Common myeloid progenitor, CD34-positive (primary cell): Measurements from ENCODE around the gene EPHB3.

ENCODE experiments used
- CTCF ChIA-PET: fragments of 350-600 bp; sonication (Branson Sonifier 250); formaldehyde crosslinking; loops from one replicate; lab custom pipeline; 2021; ENCODE audit warnings: antibody characterized with exemption; lab: Charles Lee
- POLR2A ChIA-PET: fragments of 350-600 bp; sonication (Branson Sonifier 250); formaldehyde crosslinking; loops from one replicate; lab custom pipeline; 2021; ENCODE audit warnings: antibody characterized with exemption; lab: Charles Lee
- DNase-seq, 3 donors: peaks; one replicate each; pipeline versions ENCODE4 v3.0.0 to v3.0.0-alpha.2; 2013
- H3K27ac ChIP-seq, 2 experiments: 1 replicate in 1 of 2; 2 replicates in 1 of 2; pipeline ENCODE4 v1.7.0; 2013; ENCODE audit warnings: inconsistent platforms in 2 of 2, low read length in 2 of 2, mild to moderate bottlenecking in 2 of 2, low read depth in 1 of 2, moderate library complexity in 1 of 2; ENCODE audit not compliant: severe bottlenecking in 2 of 2, insufficient read depth in 1 of 2, poor library complexity in 1 of 2
- H3K27me3 ChIP-seq, 5 experiments: replicated peaks in 2 of 5; 1 replicate in 3 of 5; 2 replicates in 2 of 5; pipeline versions ENCODE4 v1.6.1 to v1.7.0; 2013; ENCODE audit warnings: low read length in 4 of 5, mild to moderate bottlenecking in 2 of 5, moderate library complexity in 2 of 5, inconsistent platforms in 1 of 5; ENCODE audit not compliant: insufficient read depth in 5 of 5, control insufficient read depth in 4 of 5
- H3K36me3 ChIP-seq, 4 experiments: 1 replicate in 2 of 4; 2 replicates in 2 of 4; pipeline versions ENCODE4 v1.6.1 to v1.7.0; 2013; ENCODE audit warnings: low read length in 3 of 4, control low read depth in 1 of 4, mild to moderate bottlenecking in 1 of 4; ENCODE audit not compliant: control insufficient read depth in 4 of 4, insufficient read depth in 4 of 4
- H3K4me1 ChIP-seq, 4 experiments: 1 replicate in 3 of 4; 2 replicates in 1 of 4; pipeline versions ENCODE4 v1.6.1 to v1.7.1; 2013; ENCODE audit warnings: low read length in 3 of 4, mild to moderate bottlenecking in 3 of 4, control low read depth in 1 of 4, inconsistent platforms in 1 of 4, moderate library complexity in 1 of 4; ENCODE audit not compliant: control insufficient read depth in 4 of 4, insufficient read depth in 4 of 4; ENCODE audit errors: control extremely low read depth in 1 of 4
- H3K4me3 ChIP-seq, 7 experiments: 1 replicate in 4 of 7; 2 replicates in 3 of 7; pipeline versions ENCODE4 v1.5.1 to v1.7.0; 2013; ENCODE audit warnings: mild to moderate bottlenecking in 7 of 7, low read length in 6 of 7, moderate library complexity in 6 of 7, inconsistent platforms in 2 of 7, low read depth in 2 of 7, control low read depth in 1 of 7; ENCODE audit not compliant: insufficient read depth in 4 of 7, control insufficient read depth in 1 of 7; ENCODE audit errors: extremely low read depth in 1 of 7
- H3K9me3 ChIP-seq, 5 experiments: 1 replicate in 4 of 5; 2 replicates in 1 of 5; pipeline versions ENCODE4 v1.6.1 to v1.7.1; 2013; ENCODE audit warnings: low read length in 4 of 5, mild to moderate bottlenecking in 2 of 5, inconsistent platforms in 1 of 5, low read depth in 1 of 5, moderate library complexity in 1 of 5; ENCODE audit not compliant: control insufficient read depth in 4 of 5, insufficient read depth in 2 of 5; ENCODE audit errors: control extremely low read depth in 1 of 5
- WGBS: methylation state at CpG from one replicate; pipeline ENCODE4 v1.1.5; 2013; ENCODE audit not compliant: insufficient coverage; 5-methylcytosine and 5-hydroxymethylcytosine counted together

The EPHB3 gene

GRCh38 chr3:184596886-184597575 lies 35.4 kb downstream of the EPHB3 start:
- Histone ChIP-seq H3K36me3 (no peaks in the 10 kb centered on the region), H3K27ac (no peak overlapping the region), H3K9me3 (no peaks in the 10 kb centered on the region), H3K4me1 (peaks cover 0 to 10% (median 8%) of the 10 kb centered on the region in 4 experiments), H3K27me3 (peaks cover 0 to 21% (median 8%) of the 10 kb centered on the region in 5 experiments), H3K4me3 (no peak overlapping the region)
- no peak for DNase-seq
- WGBS = 89% methylated on average over 5 of the region's 6 CpGs
- POLR2A ChIA-PET = no interaction called here
- CTCF ChIA-PET = no interaction called here

- ChIA-PET POLR2A (no interaction called here), CTCF (interaction anchor here (1.3 kb wide), 1 partner anchor 148 kb away, joined by 3 read pairs; no protein-coding TSS in a partner anchor)
- H3K36me3 ChIP-seq = no peaks in the 10 kb centered on the region
Measured at GRCh38 chr3:184597829-184598573, 36.4 kb downstream of the EPHB3 start.

DNA sequence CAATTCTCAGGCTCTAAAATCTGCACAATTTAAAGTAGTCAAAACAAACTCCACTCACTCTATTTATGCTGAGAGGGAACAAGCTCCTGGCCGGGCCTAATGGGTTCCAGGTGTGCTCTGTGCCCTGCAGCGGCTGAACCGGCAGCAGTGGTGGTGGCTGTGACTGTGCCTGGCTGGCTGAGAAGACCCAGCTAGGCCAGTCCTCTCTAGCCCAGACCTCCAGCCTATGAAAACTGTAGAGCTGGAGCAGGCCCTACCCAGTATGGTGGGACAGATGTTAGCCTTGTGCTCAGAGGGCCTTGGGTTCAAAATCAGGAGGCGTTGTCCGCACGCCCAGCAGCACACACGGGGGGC lies 37.0 kb downstream of the EPHB3 start:
- Histone ChIP-seq H3K36me3 (no peaks in the 10 kb centered on the region), H3K9me3 (no peaks in the 10 kb centered on the region), H3K27me3 (peaks cover 5 to 37% (median 15%) of the 10 kb centered on the region in 5 experiments), H3K27ac (no peak overlapping the region), H3K4me1 (peaks cover 0 to 19% (median 16%) of the 10 kb centered on the region in 4 experiments), H3K4me3 (no peak overlapping the region)
- POLR2A ChIA-PET = no interaction called here
- WGBS = 95% methylated on average over 3 of the region's 7 CpGs
- CTCF ChIA-PET = interaction anchor here (1.3 kb wide), 1 partner anchor 148 kb away, joined by 3 read pairs; no protein-coding TSS in a partner anchor
- DNase-seq = no peak

More at GRCh38 chr3:184597829-184598573, 36.4 kb downstream of the EPHB3 start:
- WGBS = 93% methylated on average over 20 of the region's 20 CpGs
- DNase-seq = no peak
- no peak overlapping the region for H3K4me3 ChIP-seq
- H3K4me1 ChIP-seq = peaks cover 0 to 19% (median 16%) of the 10 kb centered on the region in 4 experiments
- H3K9me3 ChIP-seq = no peaks in the 10 kb centered on the region
- H3K27ac ChIP-seq = no peak overlapping the region
- peaks cover 0 to 31% (median 12%) of the 10 kb centered on the region in 5 experiments for H3K27me3 ChIP-seq

DNA sequence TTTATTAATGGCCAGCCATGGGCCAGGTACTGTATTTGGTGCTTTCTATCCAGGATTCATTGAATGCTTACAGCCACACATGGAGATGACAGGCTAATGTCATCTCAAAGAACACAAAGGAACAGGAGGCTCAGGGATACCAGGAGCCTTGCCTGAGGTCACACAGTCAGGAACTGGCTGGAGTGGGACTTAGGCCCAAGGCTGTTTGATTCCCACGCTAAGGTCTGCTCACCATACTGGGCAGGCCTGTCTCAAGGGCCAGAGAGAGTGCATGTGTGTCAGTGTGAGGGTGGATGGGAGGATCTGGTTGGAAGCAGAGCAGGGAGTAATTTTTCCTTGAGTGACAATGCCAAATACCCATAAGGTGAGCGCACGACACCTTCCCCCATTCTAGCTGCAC lies 37.6 kb downstream of the EPHB3 start:
- CTCF ChIA-PET = interaction anchor here (1.3 to 2.2 kb wide), 2 partner anchors 12 to 147 kb away, joined by 3 to 7 read pairs; no protein-coding TSS in a partner anchor
- no peak overlapping the region for H3K4me3 ChIP-seq
- no peak overlapping the region for H3K27ac ChIP-seq
- DNase-seq = no peak
- no peaks in the 10 kb centered on the region for H3K36me3 ChIP-seq
- 100% methylated on average over 1 of the region's 3 CpGs for WGBS
- peaks cover 6 to 43% (median 18%) of the 10 kb centered on the region in 5 experiments for H3K27me3 ChIP-seq
- H3K9me3 ChIP-seq = no peaks in the 10 kb centered on the region
- POLR2A ChIA-PET = no interaction called here
- H3K4me1 ChIP-seq = peaks cover 0 to 25% (median 22%) of the 10 kb centered on the region in 4 experiments

DNA sequence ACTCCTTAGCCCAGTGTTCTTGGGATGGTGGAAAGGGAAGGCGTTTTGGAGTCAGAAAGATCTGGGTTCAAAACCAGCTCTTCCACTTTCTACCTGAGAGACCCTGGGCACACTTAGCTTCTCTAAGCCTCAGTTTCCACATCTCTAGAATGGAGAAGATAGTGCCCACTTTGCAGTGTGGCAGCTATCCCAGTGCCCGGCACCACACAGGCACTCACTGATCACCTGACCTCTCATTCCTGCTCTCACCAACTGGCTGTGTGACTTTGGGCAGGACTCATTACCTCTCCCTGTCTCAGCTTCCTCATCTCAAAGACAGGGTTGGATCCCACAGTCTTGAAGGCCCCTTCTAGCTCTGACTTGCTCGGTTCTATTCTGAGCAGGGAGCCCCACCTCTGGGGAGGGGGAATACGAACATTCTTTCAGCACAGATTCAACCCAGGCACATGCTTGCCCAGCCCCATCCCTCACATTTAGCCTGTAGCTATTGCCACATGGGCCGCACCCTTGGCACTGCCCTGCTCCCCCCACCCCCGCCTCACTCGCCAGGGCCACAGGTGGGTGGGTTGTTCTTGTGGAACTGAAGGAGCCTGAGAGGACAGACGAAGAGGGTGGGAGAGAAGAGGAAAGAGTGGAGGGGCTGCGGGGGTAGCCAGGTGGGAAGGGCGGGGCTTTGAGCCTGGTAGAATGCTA lies 39.2 kb downstream of the EPHB3 start:
- no peaks in the 10 kb centered on the region for H3K36me3 ChIP-seq
- peaks cover 6 to 56% (median 23%) of the 10 kb centered on the region in 5 experiments for H3K27me3 ChIP-seq
- no peak for DNase-seq
- H3K27ac ChIP-seq = no peak overlapping the region
- 67% methylated on average over 3 of the region's 10 CpGs for WGBS
- ChIA-PET CTCF (interaction anchor here (0.7 to 2.2 kb wide), 7 partner anchors 11 to 1873 kb away, joined by 3 to 8 read pairs (median 3); no protein-coding TSS in a partner anchor), POLR2A (no interaction called here)
- H3K4me3 ChIP-seq = no peak overlapping the region
- no peaks in the 10 kb centered on the region for H3K9me3 ChIP-seq
- peaks cover 0 to 34% (median 31%) of the 10 kb centered on the region in 4 experiments for H3K4me1 ChIP-seq

- POLR2A ChIA-PET = interaction anchor here (0.8 kb wide), 1 partner anchor 40 kb away, joined by 3 read pairs; the partner anchor contains the start of gene EPHB3
- H3K27me3 ChIP-seq = peaks cover 6 to 56% (median 23%) of the 10 kb centered on the region in 5 experiments
- no peak overlapping the region for H3K27ac ChIP-seq
- H3K4me1 ChIP-seq = peaks cover 0 to 34% (median 31%) of the 10 kb centered on the region in 4 experiments
- H3K9me3 ChIP-seq = no peaks in the 10 kb centered on the region
- DNase-seq = peak in 2 of 3 donors; percentile 30 to 38
- H3K4me3 ChIP-seq = peak overlapping the region in 4 of 7 experiments; percentile 6 to 51 (median 36)
- CTCF ChIA-PET = interaction anchor here (1.0 to 2.2 kb wide), 7 partner anchors 11 to 176 kb away, joined by 3 to 8 read pairs (median 3); no protein-coding TSS in a partner anchor
- no peaks in the 10 kb centered on the region for H3K36me3 ChIP-seq
- WGBS = 4% methylated on average over 32 of the region's 63 CpGs
Measured at GRCh38 chr3:184601576-184602371, 40.2 kb downstream of the EPHB3 start.
